Tibial artery (tissue), 4 donors: ENCODE measurements around the gene RPL26.

Experiments used
- DNase-seq, 2 donors: peaks; one replicate each; pipeline ENCODE4 v3.0.0-alpha.2; 2019
- H3K27ac ChIP-seq, 2 donors: fragments of 200-600 bp; sonication (generic) in 1 of 2; 1 replicate in 1 of 2; 2 replicates in 1 of 2; pipeline ENCODE4 v1.5.1; 2018 to 2019; ENCODE audit warnings: mild to moderate bottlenecking in 1 of 2
- H3K27me3 ChIP-seq, 2 donors: fragments of 200-600 bp; sonication (generic) in 1 of 2; one replicate each; pipeline versions ENCODE4 v1.5.1 to v1.6.0; 2016 to 2019
- H3K36me3 ChIP-seq, 3 donors: fragments of 200-600 bp; sonication (generic) in 2 of 3; one replicate each; pipeline ENCODE4 v1.5.1; 2016 to 2019; ENCODE audit warnings: mild to moderate bottlenecking in 2 of 3
- H3K4me1 ChIP-seq, 4 donors: fragments of 200-600 bp; sonication (generic) in 2 of 4; 1 replicate in 3 of 4; 2 replicates in 1 of 4; pipeline ENCODE4 v1.5.1; 2016 to 2019
- H3K4me3 ChIP-seq, 2 donors: fragments of 200-600 bp; sonication (generic) in 1 of 2; 1 replicate in 1 of 2; 2 replicates in 1 of 2; pipeline ENCODE4 v1.5.1; 2018 to 2019; ENCODE audit warnings: mild to moderate bottlenecking in 2 of 2
- H3K9me3 ChIP-seq, 3 donors: fragments of 200-600 bp; sonication (generic) in 1 of 3; one replicate each; pipeline ENCODE4 v1.5.1; 2016 to 2019
- intact Hi-C: fragments of 100-400 bp; cut with DNase I; formaldehyde crosslinking; loops from one replicate; pipeline ENCODE4 v1.15.0; 2023; ENCODE audit warnings: low total_unique reads
- TF ChIP-seq, protein P1 (sequence below), 2 experiments: fragments of 200-600 bp in 1 of 2; fragments of 450-650 bp in 1 of 2; IDR thresholded peaks; one replicate each; pipeline ENCODE4 v1.5.1; 2017 to 2019; ENCODE audit warnings: antibody characterized with exemption in 2 of 2, mild to moderate bottlenecking in 1 of 2, moderate library complexity in 1 of 2

RPL26 gene

DNA sequence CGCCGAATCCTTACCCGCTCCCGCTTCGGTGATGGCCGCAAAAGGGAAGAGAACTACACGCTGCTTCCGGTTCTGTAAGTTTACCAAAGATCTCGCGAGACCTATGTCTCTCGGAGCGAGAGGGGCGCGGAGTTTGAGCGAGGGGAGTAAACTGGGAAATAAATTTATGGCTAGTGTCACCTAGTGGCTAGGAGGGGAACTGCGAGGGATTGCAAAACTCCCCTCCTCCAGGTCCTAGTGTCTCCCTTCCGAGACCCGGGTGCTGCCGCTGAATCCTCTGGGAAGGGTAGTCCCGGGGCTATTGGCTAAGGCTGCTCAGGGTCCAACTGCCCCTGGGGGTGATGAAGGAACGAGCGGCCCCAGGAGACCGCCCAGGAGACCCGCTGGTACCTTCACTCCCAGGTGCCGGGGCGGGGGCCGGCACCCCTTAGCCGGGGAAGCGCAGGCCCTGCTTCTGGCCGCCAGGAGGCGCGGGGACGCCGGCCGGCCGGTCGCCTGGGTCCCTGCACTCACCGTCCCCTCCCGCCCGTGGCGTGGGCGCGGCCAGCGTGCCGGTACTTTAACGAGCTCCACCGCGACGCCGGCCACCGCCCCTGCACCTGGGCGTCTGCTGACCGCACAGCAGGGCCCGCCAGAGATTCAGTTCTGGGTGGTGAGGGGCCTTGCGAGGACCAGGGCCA is at the start of gene RPL26:
Gene RPL26, minus strand, starts transcription at position 51 of the 680 bp plus-strand sequence. CDS start 883 bp downstream, outside the sequence.
- DNase-seq: peak; percentile 98 to 99
- H3K4me3 ChIP-seq: peak within 1 kb of the TSS; percentile 70 to 97
- peaks cover 30 to 36% (median 31%) of the 10 kb centered on the region in 3 donors for H3K36me3 ChIP-seq
- no peaks in the 10 kb centered on the region for H3K9me3 ChIP-seq
- H3K27ac ChIP-seq: peak within 1 kb of the TSS; percentile 77 to 79
- peaks cover 0 to 39% (median 33%) of the 10 kb centered on the region in 4 donors for H3K4me1 ChIP-seq
- no peaks in the 10 kb centered on the region for H3K27me3 ChIP-seq
- intact Hi-C loops: loop anchor here (2.0 to 5.0 kb wide), 2 partner anchors 136 to 1361 kb away; partner anchors contain the start of gene BCL6B
- TF ChIP-seq, protein P1, sequence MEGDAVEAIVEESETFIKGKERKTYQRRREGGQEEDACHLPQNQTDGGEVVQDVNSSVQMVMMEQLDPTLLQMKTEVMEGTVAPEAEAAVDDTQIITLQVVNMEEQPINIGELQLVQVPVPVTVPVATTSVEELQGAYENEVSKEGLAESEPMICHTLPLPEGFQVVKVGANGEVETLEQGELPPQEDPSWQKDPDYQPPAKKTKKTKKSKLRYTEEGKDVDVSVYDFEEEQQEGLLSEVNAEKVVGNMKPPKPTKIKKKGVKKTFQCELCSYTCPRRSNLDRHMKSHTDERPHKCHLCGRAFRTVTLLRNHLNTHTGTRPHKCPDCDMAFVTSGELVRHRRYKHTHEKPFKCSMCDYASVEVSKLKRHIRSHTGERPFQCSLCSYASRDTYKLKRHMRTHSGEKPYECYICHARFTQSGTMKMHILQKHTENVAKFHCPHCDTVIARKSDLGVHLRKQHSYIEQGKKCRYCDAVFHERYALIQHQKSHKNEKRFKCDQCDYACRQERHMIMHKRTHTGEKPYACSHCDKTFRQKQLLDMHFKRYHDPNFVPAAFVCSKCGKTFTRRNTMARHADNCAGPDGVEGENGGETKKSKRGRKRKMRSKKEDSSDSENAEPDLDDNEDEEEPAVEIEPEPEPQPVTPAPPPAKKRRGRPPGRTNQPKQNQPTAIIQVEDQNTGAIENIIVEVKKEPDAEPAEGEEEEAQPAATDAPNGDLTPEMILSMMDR (IDR thresholded peaks at IDR 0.05): peak; percentile 99

DNA sequence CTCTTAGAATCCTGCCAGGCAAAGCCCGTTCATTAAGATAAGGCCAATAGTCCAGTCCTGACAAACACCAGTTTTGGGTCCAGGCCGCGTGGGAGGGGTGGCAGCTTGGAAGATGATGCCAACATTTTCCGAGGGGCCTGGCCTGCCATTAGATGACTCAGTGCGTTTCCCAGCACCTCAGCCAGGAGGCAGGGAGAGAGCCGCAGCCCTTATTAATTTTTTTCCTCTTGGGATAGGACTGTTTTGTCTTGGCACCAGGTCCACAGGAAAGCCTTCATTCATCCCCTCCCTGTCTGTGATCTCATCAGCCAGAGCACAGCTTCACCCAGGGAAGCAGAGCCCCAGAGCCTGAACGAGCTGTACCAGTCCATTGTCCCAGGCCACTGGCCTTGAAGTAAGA is 48.0 kb upstream of the RPL26 start:
- H3K4me1 ChIP-seq: peaks cover 0 to 16% (median 4%) of the 10 kb centered on the region in 4 donors
- H3K27ac ChIP-seq: peak overlapping the region; percentile 63 to 73
- no peaks in the 10 kb centered on the region for H3K27me3 ChIP-seq
- DNase-seq: peak; percentile 82 to 92
- TF ChIP-seq, protein P1 (IDR thresholded peaks at IDR 0.05): no peak
- H3K4me3 ChIP-seq: no peak overlapping the region
- H3K36me3 ChIP-seq: no peaks in the 10 kb centered on the region
- H3K9me3 ChIP-seq: no peaks in the 10 kb centered on the region
- intact Hi-C loops: no loop called here

DNA sequence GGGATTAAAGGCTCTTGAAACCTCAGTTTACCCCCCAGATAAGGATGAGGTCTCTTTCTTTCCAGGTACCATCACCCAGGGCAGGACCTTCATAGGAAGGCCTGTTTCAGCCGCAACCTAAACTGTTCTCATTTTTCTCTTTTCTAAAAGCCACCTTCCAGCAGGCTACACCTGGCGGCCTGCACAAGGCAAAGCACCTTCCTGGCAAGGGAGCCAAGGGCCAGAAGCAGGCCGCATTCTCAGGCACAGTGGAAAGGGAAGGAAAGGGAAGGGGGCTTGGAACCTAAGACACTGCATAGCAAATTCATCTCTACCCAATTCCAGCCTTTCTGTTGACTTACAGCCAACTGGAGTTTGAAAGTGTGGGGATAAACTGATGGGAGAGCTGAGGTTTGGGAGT is 43.8 kb upstream of the RPL26 start:
- no peak overlapping the region for H3K4me3 ChIP-seq
- no peaks in the 10 kb centered on the region for H3K36me3 ChIP-seq
- TF ChIP-seq, protein P1 (IDR thresholded peaks at IDR 0.05): no peak
- no peak for DNase-seq
- no peaks in the 10 kb centered on the region for H3K9me3 ChIP-seq
- H3K27me3 ChIP-seq: no peaks in the 10 kb centered on the region
- H3K27ac ChIP-seq: no peak overlapping the region
- H3K4me1 ChIP-seq: peaks cover 0 to 10% (median 2%) of the 10 kb centered on the region in 4 donors
- intact Hi-C loops: no loop called here

DNA sequence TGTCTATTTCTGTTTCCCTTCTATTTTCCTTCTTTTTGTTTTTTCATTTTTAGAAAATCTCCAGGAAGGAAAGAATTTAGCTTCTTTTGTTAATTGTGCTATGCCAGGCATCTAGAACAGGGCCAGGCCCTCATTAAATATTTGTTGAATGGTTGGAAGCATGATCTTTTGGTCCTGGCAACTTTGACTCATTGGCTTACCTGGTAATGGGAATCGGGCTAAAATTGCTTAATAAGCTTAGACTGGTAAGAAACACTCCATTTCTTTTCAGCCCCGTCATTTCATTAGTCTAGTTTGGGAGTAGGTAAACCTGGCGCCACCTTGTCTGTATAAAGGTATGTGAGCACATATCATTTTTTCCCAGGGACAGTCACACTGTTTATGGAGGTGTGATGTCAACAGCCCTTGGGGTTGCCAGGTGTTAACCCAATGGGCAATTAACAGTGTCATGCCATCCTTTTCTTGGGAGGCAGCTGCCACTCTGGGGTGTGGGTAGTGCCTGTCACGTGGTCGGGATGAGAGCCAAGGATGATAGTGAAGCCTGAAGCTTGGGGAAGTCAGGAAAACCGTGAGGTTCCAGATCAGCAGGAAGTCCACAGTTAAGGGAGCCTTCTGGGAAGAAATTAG is 43.2 kb upstream of the RPL26 start:
- no peaks in the 10 kb centered on the region for H3K36me3 ChIP-seq
- TF ChIP-seq, protein P1 (IDR thresholded peaks at IDR 0.05): no peak
- H3K4me3 ChIP-seq: no peak overlapping the region
- intact Hi-C loops: no loop called here
- H3K4me1 ChIP-seq: peaks cover 0 to 6% (median under 1%) of the 10 kb centered on the region in 4 donors
- H3K27ac ChIP-seq: no peak overlapping the region
- H3K27me3 ChIP-seq: no peaks in the 10 kb centered on the region
- no peak for DNase-seq
- no peaks in the 10 kb centered on the region for H3K9me3 ChIP-seq

DNA sequence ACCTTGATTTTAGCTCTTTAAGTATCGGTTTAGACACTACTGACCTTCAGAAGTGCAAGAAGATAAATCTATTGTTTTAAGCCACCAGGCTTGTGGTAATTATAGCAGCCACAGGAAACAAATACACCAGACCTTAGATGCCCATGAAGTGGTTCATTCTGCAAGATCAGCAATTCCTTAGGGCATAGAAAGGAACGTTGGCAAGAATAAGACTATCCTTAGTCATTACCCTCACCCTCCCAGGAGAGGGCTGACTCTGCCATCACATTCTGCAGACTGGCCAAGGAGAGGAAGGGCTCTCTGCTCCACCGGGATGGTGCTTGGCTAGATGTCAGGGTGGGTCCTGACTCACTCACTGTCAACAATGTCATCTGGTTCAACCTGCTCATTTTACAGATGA is 38.6 kb upstream of the RPL26 start:
- no peaks in the 10 kb centered on the region for H3K9me3 ChIP-seq
- no peaks in the 10 kb centered on the region for H3K36me3 ChIP-seq
- no peak overlapping the region for H3K27ac ChIP-seq
- intact Hi-C loops: no loop called here
- DNase-seq: no peak
- H3K27me3 ChIP-seq: no peaks in the 10 kb centered on the region
- no peak overlapping the region for H3K4me3 ChIP-seq
- TF ChIP-seq, protein P1 (IDR thresholded peaks at IDR 0.05): no peak
- peaks cover 0 to 6% (median 2%) of the 10 kb centered on the region in 4 donors for H3K4me1 ChIP-seq
